Measurements from ENCODE around the gene MMP12. TPM values are rescaled to one million over a fixed set of nuclear protein-coding genes. Genes with fewer than 3 reads are reported as not detected.
"Not testable (repeated sequence)": the region's sequence is repeated elsewhere in the genome, so short reads cannot be mapped to it uniquely, and the experiment has no call there.

The MMP12 gene
- total RNA-seq, 1 experiment from 2014 or later = not detected

DNA sequence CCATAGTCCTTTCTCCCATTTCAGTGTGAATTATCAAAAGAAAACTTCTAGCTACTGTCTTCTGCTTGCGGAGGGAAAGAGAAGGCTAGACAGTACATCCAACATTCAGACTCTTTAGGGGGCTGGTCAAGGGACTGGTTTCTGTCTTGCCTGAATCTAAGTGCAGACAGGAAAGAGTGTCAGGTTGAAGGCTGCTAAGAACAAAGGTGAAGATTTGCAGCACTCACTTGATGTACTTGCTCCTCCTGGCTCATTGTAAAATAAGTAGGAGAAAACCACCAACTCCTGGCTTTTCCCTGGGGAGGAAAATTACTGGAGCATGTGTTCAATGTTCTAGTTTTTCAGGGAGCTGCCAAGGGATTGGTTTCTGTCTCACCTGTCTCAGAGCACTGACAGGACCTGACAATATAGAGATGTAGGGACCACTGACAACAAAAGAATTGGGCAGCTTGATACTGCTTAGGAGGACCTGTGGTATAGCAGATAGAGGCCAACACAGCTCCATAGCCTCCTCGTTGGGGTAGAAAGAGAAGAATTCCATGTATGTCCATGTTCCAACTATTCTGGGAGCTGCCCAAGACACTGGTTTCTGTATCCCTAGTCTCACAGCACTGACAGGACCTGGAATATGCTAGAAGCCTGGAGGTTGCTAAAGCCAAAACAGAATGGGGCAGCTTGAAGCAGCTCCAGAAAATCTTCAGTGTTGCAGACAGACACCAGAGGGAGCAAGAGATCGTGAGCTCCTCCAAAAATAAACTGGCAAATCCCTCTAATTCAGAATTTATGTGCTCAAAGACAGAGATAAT lies 39.7 kb upstream of the MMP12 start:
- CTCF ChIA-PET = interaction anchor here (1.3 to 1.5 kb wide), 3 partner anchors 15 to 83 kb away, joined by 8 to 14 read pairs (median 11); no protein-coding TSS in a partner anchor
- Mint-ChIP-seq H3K4me3 (ENCODE audit: low read depth, unreplicated experiment) (no peak overlapping the region), H3K27ac (ENCODE audit: unreplicated experiment) (no peak overlapping the region), H3K36me3 (ENCODE audit: insufficient read depth, unreplicated experiment) (no peaks in the 10 kb centered on the region), H3K9me3 (ENCODE audit: low read depth, unreplicated experiment) (no peaks in the 10 kb centered on the region), H3K27me3 (ENCODE audit: unreplicated experiment) (peaks cover 28% of the 10 kb centered on the region), H3K4me1 (ENCODE audit: low read depth, unreplicated experiment) (no peaks in the 10 kb centered on the region)
- TF ChIP-seq CTCF (IDR thresholded peaks at IDR 0.05; ENCODE audit: unreplicated experiment) = peak; percentile 45
- DNase-seq = peak; percentile 27
- intact Hi-C loops (cut with micrococcal nuclease; ENCODE audit: unreplicated experiment) = loop anchor here (1.0 to 2.0 kb wide), 3 partner anchors 27 to 140 kb away; no protein-coding TSS in a partner anchor
- BruUV-seq (replicated peaks) = no TSS peak

- no peak overlapping the region for H3K4me3 Mint-ChIP-seq (ENCODE audit: low read depth, unreplicated experiment)
- H3K36me3 Mint-ChIP-seq (ENCODE audit: insufficient read depth, unreplicated experiment) = no peaks in the 10 kb centered on the region
- TF ChIP-seq CTCF (IDR thresholded peaks at IDR 0.05; ENCODE audit: unreplicated experiment) = no peak
- H3K27me3 Mint-ChIP-seq (ENCODE audit: unreplicated experiment) = peaks cover 16% of the 10 kb centered on the region
- no peaks in the 10 kb centered on the region for H3K9me3 Mint-ChIP-seq (ENCODE audit: low read depth, unreplicated experiment)
- intact Hi-C loops (cut with micrococcal nuclease; ENCODE audit: unreplicated experiment) = no loop called here
- no peak for DNase-seq
- no peak overlapping the region for H3K27ac Mint-ChIP-seq (ENCODE audit: unreplicated experiment)
- CTCF ChIA-PET = interaction anchor here (0.9 to 1.0 kb wide), 2 partner anchors 10 to 197 kb away, joined by 3 read pairs; partner anchors contain the start of gene DYNC2H1
- no TSS peak for BruUV-seq (replicated peaks)
- no peaks in the 10 kb centered on the region for H3K4me1 Mint-ChIP-seq (ENCODE audit: low read depth, unreplicated experiment)
These were observed 37.7 kb upstream of the MMP12 start for GRCh38 chr11:102912482-102912830.

DNA sequence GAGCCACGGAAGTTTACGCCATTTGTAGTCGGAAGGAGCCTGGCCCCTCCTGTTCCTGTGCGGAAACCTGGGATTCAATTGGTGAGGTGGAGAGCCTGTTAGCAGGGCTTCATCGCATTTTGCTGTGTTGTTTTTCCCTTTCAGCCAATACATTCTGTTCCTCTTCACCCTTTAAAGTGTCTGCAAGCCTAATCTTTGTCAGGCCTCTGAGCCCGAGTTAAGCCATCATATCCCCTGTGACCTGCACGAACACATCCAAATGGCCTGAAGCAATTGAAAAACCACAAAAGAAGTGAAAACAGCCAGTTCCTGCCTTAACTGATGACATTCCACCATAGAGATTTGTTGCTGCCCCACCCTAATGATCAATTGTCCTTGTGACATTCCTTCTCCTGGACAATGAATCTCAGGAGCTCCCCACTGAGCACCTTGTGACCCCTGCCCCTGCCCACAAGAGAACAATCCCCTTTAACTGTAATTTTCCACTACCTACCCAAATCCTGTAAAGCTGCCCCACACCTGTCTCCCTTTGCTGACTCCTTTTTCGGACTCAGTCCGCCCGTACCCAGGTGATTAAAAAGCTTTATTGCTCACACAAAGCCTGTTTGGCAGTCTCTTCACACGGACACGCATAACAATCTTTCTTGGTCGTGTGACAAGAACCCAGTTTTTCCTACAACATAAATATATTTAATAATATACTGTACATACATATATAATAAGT lies 37.1 kb upstream of the MMP12 start:
- Mint-ChIP-seq H3K9me3 (ENCODE audit: low read depth, unreplicated experiment) (no peaks in the 10 kb centered on the region), H3K36me3 (ENCODE audit: insufficient read depth, unreplicated experiment) (no peaks in the 10 kb centered on the region), H3K27ac (ENCODE audit: unreplicated experiment) (no peak overlapping the region), H3K4me1 (ENCODE audit: low read depth, unreplicated experiment) (no peaks in the 10 kb centered on the region), H3K4me3 (ENCODE audit: low read depth, unreplicated experiment) (no peak overlapping the region), H3K27me3 (ENCODE audit: unreplicated experiment) (peaks cover 16% of the 10 kb centered on the region)
- TF ChIP-seq CTCF (IDR thresholded peaks at IDR 0.05; ENCODE audit: unreplicated experiment) = no peak
- DNase-seq = no peak
- BruUV-seq (replicated peaks) = no TSS peak
- intact Hi-C loops (cut with micrococcal nuclease; ENCODE audit: unreplicated experiment) = no loop called here
- CTCF ChIA-PET = interaction anchor here (0.9 to 1.0 kb wide), 2 partner anchors 9 to 198 kb away, joined by 3 read pairs; partner anchors contain the start of gene DYNC2H1

GRCh38 chr11:102905848-102906247 lies 31.1 kb upstream of the MMP12 start:
- H3K4me1 Mint-ChIP-seq (ENCODE audit: low read depth, unreplicated experiment); intact Hi-C loops (cut with micrococcal nuclease; ENCODE audit: unreplicated experiment); CTCF ChIA-PET; BruUV-seq (replicated peaks); H3K36me3 Mint-ChIP-seq (ENCODE audit: insufficient read depth, unreplicated experiment); H3K9me3 Mint-ChIP-seq (ENCODE audit: low read depth, unreplicated experiment); DNase-seq; H3K4me3 Mint-ChIP-seq (ENCODE audit: low read depth, unreplicated experiment); H3K27me3 Mint-ChIP-seq (ENCODE audit: unreplicated experiment); H3K27ac Mint-ChIP-seq (ENCODE audit: unreplicated experiment): not testable (repeated sequence)

GRCh38 chr11:102903895-102904294 lies 29.1 kb upstream of the MMP12 start:
- CTCF ChIA-PET; H3K4me3 Mint-ChIP-seq (ENCODE audit: low read depth, unreplicated experiment); BruUV-seq (replicated peaks); intact Hi-C loops (cut with micrococcal nuclease; ENCODE audit: unreplicated experiment); H3K4me1 Mint-ChIP-seq (ENCODE audit: low read depth, unreplicated experiment); H3K27me3 Mint-ChIP-seq (ENCODE audit: unreplicated experiment); H3K27ac Mint-ChIP-seq (ENCODE audit: unreplicated experiment); DNase-seq; H3K9me3 Mint-ChIP-seq (ENCODE audit: low read depth, unreplicated experiment); H3K36me3 Mint-ChIP-seq (ENCODE audit: insufficient read depth, unreplicated experiment): not testable (repeated sequence)

Data from Calu3 (cell line).